ENCODE measurements around the gene ZNF662. TPM values are rescaled to one million over a fixed set of nuclear protein-coding genes. Genes with fewer than 3 reads are reported as not detected.

Gene ZNF662
- total RNA-seq, 1 experiment from 2014 or later, result not detected

- in situ Hi-C loops (cut with HindIII; ENCODE audit: low sequenced_read_pairs), result no loop called here
- no peak for DNase-seq (ENCODE audit: low spot score)
Observed at GRCh38 chr3:42926310-42926709, 20.4 kb downstream of the ZNF662 start.

- in situ Hi-C loops (cut with HindIII; ENCODE audit: low sequenced_read_pairs), result no loop called here
- no peak for DNase-seq (ENCODE audit: low spot score)
Observed at GRCh38 chr3:42934111-42934510, 28.2 kb downstream of the ZNF662 start.

- in situ Hi-C loops (cut with HindIII; ENCODE audit: low sequenced_read_pairs), result no loop called here
Observed at GRCh38 chr3:42934910-42935309, 29.0 kb downstream of the ZNF662 start.

GRCh38 chr3:42935472-42935871, 29.5 kb downstream of the ZNF662 start:
- in situ Hi-C loops (cut with HindIII; ENCODE audit: low sequenced_read_pairs), result no loop called here
- no peak for DNase-seq (ENCODE audit: low spot score)

More at GRCh38 chr3:42934910-42935309, 29.0 kb downstream of the ZNF662 start:
- no peak for DNase-seq (ENCODE audit: low spot score)

GRCh38 chr3:42936157-42936981, 30.4 kb downstream of the ZNF662 start:
- in situ Hi-C loops (cut with HindIII; ENCODE audit: low sequenced_read_pairs), result no loop called here

GRCh38 chr3:42937334-42937733, 31.4 kb downstream of the ZNF662 start:
- in situ Hi-C loops (cut with HindIII; ENCODE audit: low sequenced_read_pairs), result no loop called here
- DNase-seq (ENCODE audit: low spot score), result no peak

More at GRCh38 chr3:42936157-42936981, 30.4 kb downstream of the ZNF662 start:
- DNase-seq (ENCODE audit: low spot score), result peak; percentile 67

GRCh38 chr3:42942693-42943092, 36.8 kb downstream of the ZNF662 start:
- in situ Hi-C loops (cut with HindIII; ENCODE audit: low sequenced_read_pairs), result no loop called here
- no peak for DNase-seq (ENCODE audit: low spot score)

- no peak for DNase-seq (ENCODE audit: low spot score)
- in situ Hi-C loops (cut with HindIII; ENCODE audit: low sequenced_read_pairs), result no loop called here
Observed at GRCh38 chr3:42946050-42946449, 40.1 kb downstream of the ZNF662 start.

- DNase-seq (ENCODE audit: low spot score), result no peak
- in situ Hi-C loops (cut with HindIII; ENCODE audit: low sequenced_read_pairs), result no loop called here
Observed at GRCh38 chr3:42957573-42957972, 51.6 kb downstream of the ZNF662 start.

GRCh38 chr3:42960282-42960681, 54.3 kb downstream of the ZNF662 start:
- in situ Hi-C loops (cut with HindIII; ENCODE audit: low sequenced_read_pairs), result no loop called here
- DNase-seq (ENCODE audit: low spot score), result no peak

- DNase-seq (ENCODE audit: low spot score), result peak; percentile 72
- in situ Hi-C loops (cut with HindIII; ENCODE audit: low sequenced_read_pairs), result no loop called here
Observed at GRCh38 chr3:42960786-42961185, 54.8 kb downstream of the ZNF662 start.

GRCh38 chr3:42961633-42962032, 55.7 kb downstream of the ZNF662 start:
- DNase-seq (ENCODE audit: low spot score), result peak; percentile 94
- in situ Hi-C loops (cut with HindIII; ENCODE audit: low sequenced_read_pairs), result no loop called here

GRCh38 chr3:42963269-42963668, 57.3 kb downstream of the ZNF662 start:
- in situ Hi-C loops (cut with HindIII; ENCODE audit: low sequenced_read_pairs), result no loop called here
- no peak for DNase-seq (ENCODE audit: low spot score)

GRCh38 chr3:42964266-42964665, 58.3 kb downstream of the ZNF662 start:
- no peak for DNase-seq (ENCODE audit: low spot score)
- in situ Hi-C loops (cut with HindIII; ENCODE audit: low sequenced_read_pairs), result no loop called here

Other genes with a start within 250 kb of the ZNF662 start
- not detected in 2 replicates for gene KLHL40, start 220.6 kb upstream of the ZNF662 start, total RNA-seq (2014; rRNA removed; shearing (Covaris generic))
- not detected in 2 replicates for gene HHATL, start 203.3 kb upstream of the ZNF662 start, total RNA-seq (2014; rRNA removed; shearing (Covaris generic))
- 1.4 and 3.3 TPM in 2 replicates for gene CCDC13, start 132.9 kb upstream of the ZNF662 start, total RNA-seq (2014; rRNA removed; shearing (Covaris generic))
- gene HIGD1A, start 101.7 kb upstream of the ZNF662 start, total RNA-seq (2014; rRNA removed; shearing (Covaris generic)), result 239 and 240 TPM in 2 replicates
- not detected in 2 replicates for gene ACKR2, start 96.7 kb upstream of the ZNF662 start, total RNA-seq (2014; rRNA removed; shearing (Covaris generic))
- gene CYP8B1, start 30.3 kb upstream of the ZNF662 start, total RNA-seq (2014; rRNA removed; shearing (Covaris generic)), result not detected in 2 replicates
- gene GASK1A, start 73.2 kb downstream of the ZNF662 start, total RNA-seq (2014; rRNA removed; shearing (Covaris generic)), result not detected in 2 replicates
- gene POMGNT2, start 199.9 kb downstream of the ZNF662 start, total RNA-seq (2014; rRNA removed; shearing (Covaris generic)), result 21.9 and 24.6 TPM in 2 replicates

All from G401 (cell line).